ENCODE measurements around the gene GNB4.

The GNB4 gene

GRCh38 chr3:179375091-179375999, 75.9 kb downstream of the GNB4 start:
- no peaks in the 10 kb centered on the region for H3K27me3 ChIP-seq
- H3K9ac ChIP-seq = no peak overlapping the region
- TF ChIP-seq Cebpa-rat (IDR thresholded peaks at IDR 0.05) = no peak
- H3K4me1 ChIP-seq = no peaks in the 10 kb centered on the region
- peaks cover 63% of the 10 kb centered on the region for H3K36me3 ChIP-seq
- no peak overlapping the region for H3K27ac ChIP-seq
- H3K9me3 ChIP-seq = no peaks in the 10 kb centered on the region
- H4K20me1 ChIP-seq = no peaks in the 10 kb centered on the region
- H3K4me3 ChIP-seq = no peak overlapping the region
- H3K4me2 ChIP-seq = no peak overlapping the region

- H3K36me3 ChIP-seq = peaks cover 57% of the 10 kb centered on the region
- H3K4me3 ChIP-seq = no peak overlapping the region
- H3K27me3 ChIP-seq = no peaks in the 10 kb centered on the region
- H4K20me1 ChIP-seq = no peaks in the 10 kb centered on the region
- no peak for TF ChIP-seq Cebpa-rat (IDR thresholded peaks at IDR 0.05)
- H3K27ac ChIP-seq = no peak overlapping the region
- H3K4me2 ChIP-seq = no peak overlapping the region
- H3K4me1 ChIP-seq = no peaks in the 10 kb centered on the region
- H3K9ac ChIP-seq = no peak overlapping the region
- no peaks in the 10 kb centered on the region for H3K9me3 ChIP-seq
Measured at GRCh38 chr3:179373938-179374337, 77.3 kb downstream of the GNB4 start.

- Histone ChIP-seq H3K4me2 (no peak overlapping the region), H3K4me1 (no peaks in the 10 kb centered on the region), H3K9me3 (no peaks in the 10 kb centered on the region), H3K27ac (no peak overlapping the region), H4K20me1 (no peaks in the 10 kb centered on the region), H3K27me3 (no peaks in the 10 kb centered on the region), H3K36me3 (peaks cover 63% of the 10 kb centered on the region), H3K9ac (no peak overlapping the region), H3K4me3 (no peak overlapping the region)
- TF ChIP-seq Cebpa-rat (IDR thresholded peaks at IDR 0.05) = no peak
Measured at GRCh38 chr3:179369621-179370020, 81.6 kb downstream of the GNB4 start.

GRCh38 chr3:179363332-179363731, 87.9 kb downstream of the GNB4 start:
- TF ChIP-seq Cebpa-rat (IDR thresholded peaks at IDR 0.05) = no peak
- Histone ChIP-seq H3K9ac (no peak overlapping the region), H3K9me3 (no peaks in the 10 kb centered on the region), H4K20me1 (no peaks in the 10 kb centered on the region), H3K4me1 (no peaks in the 10 kb centered on the region), H3K4me2 (no peak overlapping the region), H3K36me3 (peaks cover 96% of the 10 kb centered on the region), H3K27me3 (no peaks in the 10 kb centered on the region), H3K27ac (no peak overlapping the region), H3K4me3 (no peak overlapping the region)

GRCh38 chr3:179355996-179356395, 95.3 kb downstream of the GNB4 start:
- Histone ChIP-seq H3K27ac (no peak overlapping the region), H3K4me2 (no peak overlapping the region), H3K4me1 (no peaks in the 10 kb centered on the region), H3K4me3 (no peak overlapping the region), H3K27me3 (no peaks in the 10 kb centered on the region), H3K9ac (no peak overlapping the region), H3K36me3 (peaks cover 98% of the 10 kb centered on the region), H3K9me3 (no peaks in the 10 kb centered on the region), H4K20me1 (peaks cover 9% of the 10 kb centered on the region; the same call in 1 of the 2 replicates)
- TF ChIP-seq Cebpa-rat (IDR thresholded peaks at IDR 0.05) = no peak

GRCh38 chr3:179348325-179349013, 102.8 kb downstream of the GNB4 start:
- Histone ChIP-seq H3K9me3 (no peaks in the 10 kb centered on the region), H3K4me1 (peaks cover 22% of the 10 kb centered on the region), H3K4me2 (peak overlapping the region; percentile 84), H3K27me3 (no peaks in the 10 kb centered on the region), H3K4me3 (peak overlapping the region; percentile 87), H4K20me1 (peaks cover 12% of the 10 kb centered on the region; the same call in 1 of the 2 replicates), H3K9ac (peak overlapping the region; percentile 85), H3K27ac (peak overlapping the region; percentile 74), H3K36me3 (peaks cover 38% of the 10 kb centered on the region)
- TF ChIP-seq Cebpa-rat (IDR thresholded peaks at IDR 0.05) = no peak

- H3K4me1 ChIP-seq = peaks cover 22% of the 10 kb centered on the region
- peak within 1 kb of the TSS; percentile 87 for H3K4me3 ChIP-seq
- no peak for TF ChIP-seq Cebpa-rat (IDR thresholded peaks at IDR 0.05)
- H3K27ac ChIP-seq = peak within 1 kb of the TSS; percentile 74
- H3K36me3 ChIP-seq = peaks cover 31% of the 10 kb centered on the region
- peak within 1 kb of the TSS; percentile 85 for H3K9ac ChIP-seq
- H4K20me1 ChIP-seq = peaks cover 12% of the 10 kb centered on the region; the same call in 1 of the 2 replicates
- H3K27me3 ChIP-seq = no peaks in the 10 kb centered on the region
- peak within 1 kb of the TSS; percentile 84 for H3K4me2 ChIP-seq
- no peaks in the 10 kb centered on the region for H3K9me3 ChIP-seq
Measured at GRCh38 chr3:179347345-179348194, 103.7 kb downstream of the GNB4 start, which contains the start of gene MFN1. MFN1 (plus strand) TSS chr3:179347709; CDS start chr3:179348852, 1,143 bp downstream.

All from BLaER1 (cell line).